GM06990 (cell line): ENCODE data around the gene NEK8.
"Not testable (repeated sequence)": the region's sequence is repeated elsewhere in the genome, so short reads cannot be mapped to it uniquely, and the experiment has no call there.

ENCODE experiments used
- DNase-seq: peaks from one replicate; pipeline ENCODE4 v3.0.0-alpha.2; 2011; ENCODE audit not compliant: insufficient read length; ENCODE audit errors: extremely low read depth
- H3K27me3 ChIP-seq: replicated peaks from 2 replicates; pipeline ENCODE4 v1.6.0; 2011; ENCODE audit warnings: low read length; ENCODE audit not compliant: control insufficient read depth, insufficient read depth
- H3K36me3 ChIP-seq: 2 replicates; pipeline ENCODE4 v1.5.1; 2011; ENCODE audit warnings: low read length; ENCODE audit not compliant: control insufficient read depth, insufficient read depth
- H3K4me3 ChIP-seq: replicated peaks from 2 replicates; pipeline ENCODE4 v1.5.1; 2011; ENCODE audit warnings: low read depth, mild to moderate bottlenecking, control low read depth, low read length
- CTCF ChIP-seq: IDR thresholded peaks from 2 replicates; pipeline ENCODE4 v1.5.1; 2011; ENCODE audit warnings: low read length, control low read depth, mild to moderate bottlenecking, inconsistent platforms; ENCODE audit not compliant: insufficient read depth, poor library complexity, severe bottlenecking

Gene NEK8

DNA sequence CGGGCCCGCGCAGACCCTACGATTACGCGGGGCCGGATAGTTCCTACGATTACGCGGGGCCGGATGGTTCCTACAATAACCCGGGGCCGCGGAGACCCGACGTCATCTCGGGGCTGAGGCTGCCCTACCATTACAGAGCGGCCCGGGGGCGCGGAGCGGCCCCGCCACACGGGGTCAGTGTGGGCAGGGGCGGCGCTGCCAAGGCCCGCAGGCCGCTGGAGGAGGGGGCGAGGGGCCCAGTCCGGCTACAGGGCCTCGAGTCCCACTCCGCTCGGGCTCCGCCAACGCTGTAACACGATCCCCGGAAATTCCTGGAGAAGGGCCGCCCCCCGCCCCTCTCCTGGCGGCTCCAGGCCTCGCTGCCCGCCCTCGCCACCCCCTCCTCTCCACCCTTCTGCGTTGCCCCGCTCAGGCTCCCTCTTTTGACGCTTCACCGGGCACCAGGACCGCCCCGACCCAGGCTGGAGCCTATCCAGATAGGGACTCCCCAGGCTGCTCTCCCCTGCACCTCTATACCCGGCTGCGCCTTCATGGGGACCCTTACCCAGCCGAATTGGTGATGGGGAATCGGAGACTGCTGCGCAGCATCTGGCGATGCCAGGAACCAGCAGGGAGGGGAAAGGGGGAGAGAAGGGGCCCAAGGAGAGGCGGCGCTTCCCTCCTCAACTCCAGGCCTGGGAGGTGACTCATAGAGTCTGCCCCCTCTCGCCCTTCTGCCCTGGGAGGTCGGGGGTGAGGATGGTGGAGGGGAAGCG lies 10.8 kb upstream of the NEK8 start, which contains the start of gene RAB34:
Gene RAB34, minus strand, starts transcription at position 291 of the 755 bp plus-strand sequence. CDS start 602 bp downstream, outside the sequence.
- H3K4me3 ChIP-seq: no peak within 1 kb of the TSS
- peak; percentile 75 for DNase-seq
- TF ChIP-seq CTCF: no peak

GRCh38 chr17:28718333-28719020 lies 10.1 kb upstream of the NEK8 start:
- TF ChIP-seq CTCF: no peak
- DNase-seq: no peak
- peaks cover 17% of the 10 kb centered on the region for H3K36me3 ChIP-seq
- H3K4me3 ChIP-seq: no peak overlapping the region
- H3K27me3 ChIP-seq: no peaks in the 10 kb centered on the region; the same call in 1 of the 2 replicates

More for the DNA sequence above, 10.8 kb upstream of the NEK8 start, which contains the start of gene RAB34:
- Histone ChIP-seq H3K27me3 (no peaks in the 10 kb centered on the region; the same call in 1 of the 2 replicates), H3K36me3 (peaks cover 15% of the 10 kb centered on the region)

DNA sequence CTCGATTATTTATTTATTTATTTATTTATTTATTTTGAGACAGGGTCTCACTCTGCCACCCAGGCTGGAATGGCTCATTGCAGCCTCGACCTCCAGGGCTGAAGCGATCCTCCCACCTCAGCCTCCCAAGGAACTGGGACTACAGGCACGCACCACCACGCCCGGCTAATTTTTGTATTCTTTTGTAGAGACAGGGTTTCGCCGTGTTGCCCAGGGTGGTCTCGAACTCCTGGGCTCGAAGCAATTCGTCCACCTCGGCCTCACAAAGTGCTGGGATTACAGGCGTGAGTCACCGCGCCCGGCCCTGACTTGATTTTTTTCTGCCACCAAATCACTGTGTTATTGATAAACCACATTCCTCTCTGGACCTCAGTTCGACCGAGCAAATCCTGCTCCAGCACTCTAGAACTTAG lies 9.6 kb upstream of the NEK8 start:
- peak overlapping the region; percentile 61 for H3K4me3 ChIP-seq
- DNase-seq: no peak
- no peak for TF ChIP-seq CTCF
- no peaks in the 10 kb centered on the region; the same call in 1 of the 2 replicates for H3K27me3 ChIP-seq
- H3K36me3 ChIP-seq: peaks cover 19% of the 10 kb centered on the region

DNA sequence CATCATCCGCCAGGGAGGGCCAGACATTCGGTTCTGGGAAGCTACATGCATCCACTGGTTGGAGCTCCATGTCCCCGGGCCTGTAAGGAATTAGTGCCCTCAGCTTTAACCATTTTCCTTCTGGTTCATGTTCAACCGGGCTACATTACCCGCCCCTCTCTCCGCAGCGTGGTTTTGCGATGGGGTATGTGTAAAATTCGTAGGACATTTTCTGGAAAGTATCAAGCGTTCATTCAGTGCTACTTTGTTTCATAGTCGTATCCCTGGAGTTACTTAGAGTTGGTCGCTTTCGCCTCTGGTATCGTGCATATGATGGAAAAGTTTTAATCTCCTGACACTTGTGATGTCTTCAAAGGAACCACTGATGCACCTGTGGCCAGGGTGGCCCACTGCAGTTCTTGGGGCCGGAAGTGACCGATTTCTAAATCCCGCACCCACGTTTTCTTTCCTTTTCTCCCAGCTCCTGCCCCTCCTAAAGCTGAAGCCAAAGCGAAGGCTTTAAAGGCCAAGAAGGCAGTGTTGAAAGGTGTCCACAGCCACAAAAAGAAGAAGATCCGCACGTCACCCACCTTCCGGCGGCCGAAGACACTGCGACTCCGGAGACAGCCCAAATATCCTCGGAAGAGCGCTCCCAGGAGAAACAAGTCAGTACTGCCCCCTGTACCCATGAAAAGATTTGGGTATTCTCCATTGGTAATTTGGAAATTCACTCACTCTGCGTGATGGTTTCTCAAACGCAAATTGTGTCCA lies 8.2 kb upstream of the NEK8 start:
- Histone ChIP-seq H3K36me3 (peaks cover 22% of the 10 kb centered on the region), H3K27me3 (no peaks in the 10 kb centered on the region; the same call in 1 of the 2 replicates), H3K4me3 (peak overlapping the region; percentile 99)
- DNase-seq: no peak
- no peak for TF ChIP-seq CTCF

GRCh38 chr17:28720997-28721329 lies 7.6 kb upstream of the NEK8 start:
- not testable (repeated sequence) for DNase-seq, H3K27me3 ChIP-seq
- H3K4me3 ChIP-seq: peak overlapping the region; percentile 99
- H3K36me3 ChIP-seq: peaks cover 22% of the 10 kb centered on the region
